IPS DF 6.9 (cell line): ENCODE results near the gene KDM3A.

Source experiments
- DNase-seq: peaks from one replicate; pipeline ENCODE4 v3.0.0-alpha.2; 2013; ENCODE audit warnings: low read depth, low spot score
- H3K27ac ChIP-seq: one replicate; pipeline ENCODE4 v1.5.1; 2013; ENCODE audit warnings: low read length, control low read depth
- H3K27me3 ChIP-seq: 2 replicates; pipeline ENCODE4 v1.6.1; 2013; ENCODE audit warnings: mild to moderate bottlenecking, low read length; ENCODE audit not compliant: control insufficient read depth, insufficient read depth
- H3K36me3 ChIP-seq: 2 replicates; pipeline ENCODE4 v1.6.1; 2013; ENCODE audit warnings: low read length; ENCODE audit not compliant: control insufficient read depth, insufficient read depth
- H3K4me1 ChIP-seq: 2 replicates; pipeline ENCODE4 v1.6.1; 2013; ENCODE audit warnings: low read length; ENCODE audit not compliant: control insufficient read depth, insufficient read depth
- H3K4me3 ChIP-seq: 2 replicates; pipeline ENCODE4 v1.5.1; 2013; ENCODE audit warnings: mild to moderate bottlenecking, low read length
- H3K9me3 ChIP-seq: 2 replicates; pipeline ENCODE4 v1.6.1; 2013; ENCODE audit warnings: low read length, inconsistent platforms; ENCODE audit not compliant: control insufficient read depth, insufficient read depth
- WGBS: extraction: QIAGEN DNeasy Blood & Tissue Kit; methylation state at CpG from one replicate; pipeline ENCODE4 v1.1.7; 2013; ENCODE audit warnings: mixed read lengths, missing lambda C conversion rate; ENCODE audit not compliant: insufficient read length, insufficient coverage; 5-methylcytosine and 5-hydroxymethylcytosine counted together

KDM3A gene

DNA sequence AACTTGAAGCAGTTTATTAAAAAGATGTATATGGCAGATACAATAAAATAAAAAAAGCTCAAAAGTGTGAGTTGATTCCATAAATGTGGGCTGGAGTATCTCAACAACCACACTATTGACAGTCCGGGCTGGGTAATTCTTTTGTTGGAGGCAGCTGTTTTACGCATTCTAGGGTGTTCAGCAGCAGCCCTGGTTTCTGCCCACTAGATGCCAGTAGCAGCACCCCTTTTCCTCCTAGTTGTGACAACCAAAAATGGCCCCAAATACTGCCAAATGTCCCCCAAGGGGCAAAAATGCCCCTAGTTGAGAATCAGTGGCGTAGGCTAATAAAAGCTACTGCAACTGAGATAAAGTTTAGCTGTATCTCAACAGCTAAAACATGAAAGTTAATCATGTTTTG lies 77.3 kb downstream of the KDM3A start:
- Histone ChIP-seq H3K27me3 (no peaks in the 10 kb centered on the region), H3K4me1 (no peaks in the 10 kb centered on the region), H3K36me3 (no peaks in the 10 kb centered on the region), H3K9me3 (no peaks in the 10 kb centered on the region), H3K27ac (no peak overlapping the region), H3K4me3 (no peak overlapping the region)
- DNase-seq, result no peak
- no CpG with 5 or more reads among the region's 3 CpGs for WGBS

DNA sequence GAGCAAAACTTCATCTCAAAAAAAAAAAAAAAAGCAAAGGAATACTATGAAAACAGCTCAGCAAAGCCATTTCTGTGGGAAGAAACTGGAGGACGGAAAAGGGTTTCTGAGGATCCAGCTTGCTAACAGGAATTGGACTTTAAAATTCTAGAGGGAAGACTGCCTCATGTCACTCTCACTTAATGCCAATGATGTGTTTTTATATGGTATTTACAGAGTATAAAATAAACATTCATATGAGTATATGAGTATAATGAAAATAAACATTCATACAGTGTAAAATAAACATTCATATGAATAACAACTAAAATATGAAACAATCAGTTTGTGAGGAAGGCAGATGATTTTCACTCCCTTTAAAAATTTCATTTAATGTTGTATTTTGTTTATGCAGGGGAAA lies 78.2 kb downstream of the KDM3A start:
- Histone ChIP-seq H3K36me3 (no peaks in the 10 kb centered on the region), H3K9me3 (no peaks in the 10 kb centered on the region), H3K27ac (no peak overlapping the region), H3K4me1 (no peaks in the 10 kb centered on the region), H3K4me3 (no peak overlapping the region), H3K27me3 (no peaks in the 10 kb centered on the region)
- DNase-seq, result no peak
- WGBS, result no CpG with 5 or more reads among the region's 1 CpG

DNA sequence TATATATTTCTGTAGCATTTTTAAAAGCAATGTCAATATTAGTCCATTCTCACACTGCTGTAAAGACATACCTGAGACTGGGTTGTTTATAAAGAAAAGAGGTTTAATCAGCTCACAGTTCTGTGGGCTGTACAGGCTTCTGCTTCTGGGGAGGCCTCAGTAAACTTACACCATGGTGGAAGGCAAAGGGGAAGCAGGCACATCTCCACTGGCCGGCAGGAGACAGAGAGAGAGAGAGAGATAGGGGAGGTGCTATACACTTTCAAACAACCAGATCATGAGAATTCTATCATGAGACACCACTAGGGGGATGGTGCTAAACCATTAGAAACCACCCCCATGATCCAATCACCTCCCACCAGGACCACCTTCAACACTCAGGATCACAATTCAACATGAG lies 79.0 kb downstream of the KDM3A start:
- H3K27ac ChIP-seq, result no peak overlapping the region
- no peaks in the 10 kb centered on the region for H3K4me1 ChIP-seq
- no peak for DNase-seq
- no peaks in the 10 kb centered on the region for H3K36me3 ChIP-seq
- no peaks in the 10 kb centered on the region for H3K27me3 ChIP-seq
- H3K9me3 ChIP-seq, result no peaks in the 10 kb centered on the region
- H3K4me3 ChIP-seq, result no peak overlapping the region
- WGBS, result no CpG with 5 or more reads among the region's 1 CpG

DNA sequence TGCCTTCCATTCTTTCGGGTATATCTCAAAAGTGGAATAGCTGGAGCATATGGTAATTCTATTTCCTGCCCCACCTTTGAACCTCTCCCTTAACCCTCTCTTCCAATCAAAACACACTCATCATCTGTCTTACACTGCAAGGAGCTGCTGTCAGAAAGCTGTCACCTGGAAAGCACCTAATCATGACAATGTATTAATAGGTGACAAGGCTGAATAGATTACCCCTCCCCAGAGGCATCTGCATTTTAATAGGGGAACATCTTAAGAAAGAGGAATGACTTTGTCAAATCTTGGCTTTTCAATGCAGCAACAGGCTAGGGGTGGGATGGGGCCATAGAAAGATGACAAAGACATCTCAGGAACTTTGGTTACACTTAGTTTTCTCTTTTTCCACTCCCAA lies 80.8 kb downstream of the KDM3A start:
- H3K36me3 ChIP-seq, result no peaks in the 10 kb centered on the region
- H3K27me3 ChIP-seq, result no peaks in the 10 kb centered on the region
- no peaks in the 10 kb centered on the region for H3K9me3 ChIP-seq
- WGBS, result no CpG with 5 or more reads among the region's 1 CpG
- no peak overlapping the region for H3K27ac ChIP-seq
- no peak overlapping the region for H3K4me3 ChIP-seq
- no peak for DNase-seq
- no peaks in the 10 kb centered on the region for H3K4me1 ChIP-seq

DNA sequence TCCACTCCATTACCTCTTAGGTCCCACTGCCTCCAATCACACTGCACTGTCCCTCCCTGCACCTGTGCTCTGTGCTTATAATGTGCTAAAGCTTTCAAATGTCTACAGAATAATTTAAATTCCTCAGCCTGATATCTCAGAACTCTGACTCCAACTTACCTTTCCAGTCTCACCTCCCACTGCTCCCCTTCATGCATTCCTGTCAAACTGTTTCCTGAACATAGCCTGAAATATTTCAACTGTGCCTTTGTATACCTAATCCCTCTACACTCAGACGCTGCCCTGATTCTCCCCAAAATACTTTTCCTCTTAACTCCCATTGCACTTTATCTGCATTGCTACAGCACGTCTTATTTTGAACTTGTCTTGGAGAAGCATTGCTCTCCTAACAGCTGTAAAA lies 81.5 kb downstream of the KDM3A start:
- H3K36me3 ChIP-seq, result no peaks in the 10 kb centered on the region
- no peak overlapping the region for H3K4me3 ChIP-seq
- H3K4me1 ChIP-seq, result no peaks in the 10 kb centered on the region
- no peak for DNase-seq
- WGBS, result no CpG with 5 or more reads among the region's 2 CpGs
- H3K27ac ChIP-seq, result no peak overlapping the region
- H3K27me3 ChIP-seq, result no peaks in the 10 kb centered on the region
- H3K9me3 ChIP-seq, result no peaks in the 10 kb centered on the region

DNA sequence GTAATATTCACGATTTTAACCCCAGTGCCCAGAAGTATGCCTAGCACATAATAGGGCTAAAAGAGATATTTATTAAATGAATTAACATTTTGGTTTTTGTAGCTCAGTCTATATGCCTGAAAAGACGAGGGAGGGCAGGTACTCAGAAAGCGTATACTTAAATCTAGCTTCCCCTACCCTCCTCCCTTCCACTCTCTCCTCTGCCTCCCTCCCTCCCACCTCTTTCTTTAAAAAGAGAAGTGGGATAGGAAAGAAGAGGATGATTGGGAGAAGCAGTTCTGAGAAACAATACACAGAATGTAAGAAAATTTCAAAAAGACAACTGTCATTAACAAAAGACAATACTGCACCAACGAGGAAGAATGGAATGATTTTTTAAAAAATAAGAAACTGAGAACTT lies 82.3 kb downstream of the KDM3A start:
- no CpG with 5 or more reads among the region's 4 CpGs for WGBS
- no peaks in the 10 kb centered on the region for H3K36me3 ChIP-seq
- H3K4me3 ChIP-seq, result no peak overlapping the region
- no peaks in the 10 kb centered on the region for H3K9me3 ChIP-seq
- H3K4me1 ChIP-seq, result no peaks in the 10 kb centered on the region
- DNase-seq, result no peak
- no peak overlapping the region for H3K27ac ChIP-seq
- H3K27me3 ChIP-seq, result no peaks in the 10 kb centered on the region

DNA sequence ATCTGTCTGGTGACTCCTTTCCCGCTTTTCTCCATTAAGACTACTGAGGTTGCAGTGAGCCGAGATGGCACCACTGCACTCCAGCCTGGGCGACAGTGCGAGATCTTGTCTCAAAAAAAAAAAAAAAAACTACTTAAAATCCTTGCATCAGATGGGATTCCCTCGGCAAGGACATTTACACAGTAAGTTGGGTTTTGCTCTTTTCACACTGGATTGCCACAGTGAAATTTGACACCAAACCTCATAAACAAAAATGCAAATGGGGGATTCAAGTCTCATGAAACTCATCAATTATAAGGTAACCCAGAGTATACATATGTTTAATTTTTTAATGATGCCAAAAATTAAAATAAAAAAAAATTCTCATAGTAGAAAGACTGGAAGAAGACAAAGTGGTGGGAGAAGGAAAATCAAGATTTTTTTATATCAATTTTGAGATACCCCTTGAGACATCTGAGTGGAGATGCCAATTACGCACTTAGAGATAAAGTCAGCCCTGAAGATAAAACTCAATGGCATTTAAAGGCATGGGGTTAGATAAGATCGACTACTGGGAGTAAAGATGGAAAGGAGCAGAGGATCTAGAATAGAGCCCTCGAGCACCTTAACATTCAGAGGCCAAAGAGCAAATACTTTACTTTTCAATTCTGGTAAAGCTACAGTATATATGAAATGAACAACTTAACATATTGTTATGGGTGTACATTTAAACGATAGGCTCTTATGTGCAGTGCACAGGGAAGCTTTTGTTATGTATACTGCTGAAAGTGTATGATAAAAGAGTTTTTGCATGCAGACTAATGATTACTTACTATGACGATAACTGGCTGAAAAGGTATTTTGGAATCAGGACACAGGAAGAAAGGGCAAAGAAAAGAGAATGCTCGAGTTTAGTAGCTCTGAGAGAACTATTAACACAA lies 84.5 kb downstream of the KDM3A start:
- WGBS, result no CpG with 5 or more reads among the region's 11 CpGs
- no peaks in the 10 kb centered on the region for H3K9me3 ChIP-seq
- no peaks in the 10 kb centered on the region for H3K27me3 ChIP-seq
- no peak overlapping the region for H3K27ac ChIP-seq
- H3K36me3 ChIP-seq, result no peaks in the 10 kb centered on the region
- DNase-seq, result no peak
- H3K4me3 ChIP-seq, result no peak overlapping the region
- no peaks in the 10 kb centered on the region for H3K4me1 ChIP-seq

DNA sequence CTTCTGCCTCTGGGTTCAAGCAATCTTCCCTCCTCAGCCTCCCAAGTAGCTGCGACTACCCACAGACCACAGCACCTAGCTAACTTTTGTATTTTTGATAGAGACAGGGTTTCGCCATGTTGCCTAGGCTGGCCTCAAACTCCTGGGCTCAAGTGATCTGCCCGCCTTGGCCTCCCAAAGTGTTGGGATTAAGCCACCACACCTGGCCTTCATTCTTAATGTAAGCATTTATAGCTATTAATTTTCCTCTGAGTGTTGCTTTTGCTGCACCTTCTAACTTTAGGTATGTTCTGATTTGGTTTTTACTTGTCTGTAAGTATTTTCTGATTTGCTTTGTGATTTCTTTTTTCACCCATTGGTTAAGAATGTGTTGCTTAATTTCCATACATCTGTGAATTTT lies 92.4 kb downstream of the KDM3A start:
- WGBS, result no CpG with 5 or more reads among the region's 3 CpGs
- no peak for DNase-seq
- no peak overlapping the region for H3K4me3 ChIP-seq
- no peaks in the 10 kb centered on the region for H3K9me3 ChIP-seq
- no peaks in the 10 kb centered on the region for H3K27me3 ChIP-seq
- no peak overlapping the region for H3K27ac ChIP-seq
- H3K36me3 ChIP-seq, result no peaks in the 10 kb centered on the region
- no peaks in the 10 kb centered on the region for H3K4me1 ChIP-seq

DNA sequence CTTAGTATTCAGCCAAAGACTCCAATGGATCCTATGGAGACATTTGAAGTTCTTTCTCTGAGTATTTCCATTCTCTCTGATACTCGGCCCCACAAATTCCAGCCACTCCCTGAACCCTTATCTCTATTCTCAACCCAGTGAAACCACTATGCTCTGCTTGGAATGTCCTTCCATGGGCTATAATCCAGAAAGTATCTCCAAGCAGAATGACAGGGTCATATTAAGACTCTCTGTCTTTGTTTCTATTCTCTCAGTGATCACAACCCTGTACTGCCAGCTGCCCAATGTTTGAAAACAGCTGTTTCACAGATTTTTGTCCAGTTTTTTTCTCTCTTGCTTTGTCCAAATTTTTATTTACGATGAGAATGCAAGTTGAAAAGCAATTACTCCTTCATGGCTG lies 100.2 kb downstream of the KDM3A start:
- H3K36me3 ChIP-seq, result no peaks in the 10 kb centered on the region
- H3K27ac ChIP-seq, result no peak overlapping the region
- no peaks in the 10 kb centered on the region for H3K27me3 ChIP-seq
- no peaks in the 10 kb centered on the region for H3K4me1 ChIP-seq
- DNase-seq, result no peak
- H3K9me3 ChIP-seq, result no peaks in the 10 kb centered on the region; the same call in 1 of the 2 replicates
- H3K4me3 ChIP-seq, result no peak overlapping the region
- WGBS, result no CpG with 5 or more reads among the region's 2 CpGs
